NCI-H2107 treated with DMSO at 0.1 percent for 48 hours (cell line): ENCODE measurements around the gene SIRT5.

Source experiments
- DNase-seq: peaks from one replicate; lab custom pipeline; 2025; ENCODE audit not compliant: unreplicated experiment; lab: John Stamatoyannopoulos, UW

Gene SIRT5

GRCh38 chr6:13550656-13551055 is 23.7 kb upstream of the SIRT5 start:
- no peak for DNase-seq

GRCh38 chr6:13553646-13554045 is 20.8 kb upstream of the SIRT5 start:
- DNase-seq, result no peak

- DNase-seq, result peak; percentile 40
These were observed 19.5 kb upstream of the SIRT5 start for GRCh38 chr6:13554929-13555333.

- no peak for DNase-seq
These were observed 16.6 kb upstream of the SIRT5 start for GRCh38 chr6:13557841-13558240.

DNA sequence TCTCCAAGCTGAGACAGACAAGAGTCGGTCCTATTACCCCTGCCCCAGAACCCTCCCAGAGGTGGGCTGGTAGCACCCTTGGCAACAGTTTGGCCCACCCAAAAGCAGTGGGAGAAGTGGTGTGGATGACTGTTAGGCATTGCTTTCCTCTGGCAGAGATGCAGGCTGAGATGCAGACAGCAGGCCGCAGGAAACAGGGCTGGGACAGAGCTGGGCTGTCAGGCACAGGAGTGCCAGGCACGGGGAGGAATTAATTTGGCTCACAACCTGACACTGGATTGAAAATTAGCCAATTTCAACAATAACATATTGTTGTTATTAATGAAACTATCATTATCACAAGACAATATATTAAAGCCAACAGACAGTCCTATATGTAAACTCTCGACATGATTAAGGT is 15.7 kb upstream of the SIRT5 start:
- no peak for DNase-seq

- peak; percentile 12 for DNase-seq
These were observed 15.2 kb upstream of the SIRT5 start for GRCh38 chr6:13559251-13559650.

- peak; percentile 35 for DNase-seq
These were observed 14.3 kb upstream of the SIRT5 start for GRCh38 chr6:13559968-13560650.

GRCh38 chr6:13560651-13561044 is 13.8 kb upstream of the SIRT5 start:
- DNase-seq, result no peak

DNA sequence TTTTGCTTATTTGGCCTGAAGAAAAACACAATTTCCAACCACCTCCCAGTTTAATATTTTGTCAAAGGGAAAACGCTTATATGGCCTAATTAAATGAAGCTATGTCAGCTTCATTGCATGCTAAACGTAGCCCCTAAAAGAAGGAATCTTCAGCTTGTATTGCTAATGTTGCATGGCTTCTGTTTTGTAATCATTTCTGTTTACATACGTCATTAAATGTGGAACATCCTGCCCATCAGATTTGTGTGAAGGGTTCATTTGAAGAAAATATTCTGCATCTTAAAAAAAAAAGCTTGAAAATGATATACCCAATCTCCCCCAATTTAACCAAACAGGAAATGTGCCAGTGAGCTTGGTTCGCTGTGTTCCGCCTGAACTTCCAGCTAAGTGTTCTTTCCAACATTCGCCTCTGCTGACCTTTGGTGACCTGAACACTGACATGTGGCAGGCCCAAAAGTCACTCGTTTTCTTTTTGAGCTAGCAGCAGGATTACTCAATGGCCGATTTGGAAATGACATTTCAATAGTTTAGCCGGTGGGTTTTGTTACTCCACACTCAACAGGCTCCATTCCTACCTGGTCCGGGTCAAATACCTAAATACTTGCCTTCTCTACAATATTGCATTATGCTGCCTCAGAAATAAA is 12.7 kb upstream of the SIRT5 start:
- no peak for DNase-seq

DNA sequence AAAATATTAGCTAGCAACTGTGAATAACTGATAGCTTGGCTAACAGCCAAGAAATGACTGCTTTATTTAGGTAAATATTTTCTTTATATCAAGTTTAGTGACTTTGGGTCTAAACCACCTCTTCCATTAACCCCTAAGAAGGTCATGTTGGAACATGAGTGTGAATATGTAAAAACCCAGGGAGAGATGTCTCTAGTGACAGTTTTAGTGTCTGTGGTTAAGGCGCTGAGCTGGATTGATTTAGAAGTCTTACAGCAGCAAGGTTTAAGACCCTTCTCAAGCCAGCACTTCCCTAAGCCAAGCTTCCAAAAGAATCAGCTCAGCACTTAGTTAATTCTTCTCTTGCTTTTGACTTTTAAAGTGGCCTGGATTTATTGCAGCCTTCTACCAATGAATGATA is 11.4 kb upstream of the SIRT5 start:
- no peak for DNase-seq

DNA sequence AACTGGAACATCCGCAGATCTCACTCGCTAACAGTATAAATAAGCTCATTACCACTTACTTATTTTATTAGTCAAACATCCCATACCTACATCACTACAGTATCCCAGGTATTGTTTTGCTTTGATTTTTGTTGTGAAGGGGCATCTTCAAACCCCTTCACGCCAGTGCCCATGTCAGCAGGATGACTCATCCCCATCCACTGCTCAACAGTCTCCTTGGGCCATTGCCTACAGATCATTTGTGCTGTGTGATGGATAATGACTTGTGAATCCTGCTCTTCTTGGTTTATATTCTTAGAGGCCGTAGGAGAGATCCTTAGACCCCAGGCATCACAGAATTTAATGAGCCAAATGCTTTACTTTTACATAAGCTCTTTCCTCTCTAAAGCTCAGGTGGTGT is 8.5 kb upstream of the SIRT5 start:
- DNase-seq, result no peak

DNA sequence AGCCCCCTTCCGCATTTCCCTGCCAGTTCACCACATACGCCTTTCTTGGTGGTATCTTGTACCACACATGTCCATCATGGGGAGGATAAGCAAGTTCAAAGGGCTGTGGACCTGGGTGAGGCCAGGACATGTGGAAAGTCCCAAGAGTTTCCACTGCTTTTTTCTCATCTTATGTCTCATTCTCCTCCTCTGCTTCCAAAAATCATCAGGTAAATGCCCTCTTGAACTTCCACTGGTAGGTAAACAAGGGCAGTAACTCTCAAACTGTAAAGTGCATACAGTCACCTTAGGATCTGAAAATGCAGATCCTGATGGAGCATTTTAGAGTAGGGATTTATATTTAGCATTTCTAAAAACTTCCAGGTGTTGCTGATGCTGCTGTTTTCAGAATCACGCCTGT is 7.9 kb upstream of the SIRT5 start:
- DNase-seq, result no peak

DNA sequence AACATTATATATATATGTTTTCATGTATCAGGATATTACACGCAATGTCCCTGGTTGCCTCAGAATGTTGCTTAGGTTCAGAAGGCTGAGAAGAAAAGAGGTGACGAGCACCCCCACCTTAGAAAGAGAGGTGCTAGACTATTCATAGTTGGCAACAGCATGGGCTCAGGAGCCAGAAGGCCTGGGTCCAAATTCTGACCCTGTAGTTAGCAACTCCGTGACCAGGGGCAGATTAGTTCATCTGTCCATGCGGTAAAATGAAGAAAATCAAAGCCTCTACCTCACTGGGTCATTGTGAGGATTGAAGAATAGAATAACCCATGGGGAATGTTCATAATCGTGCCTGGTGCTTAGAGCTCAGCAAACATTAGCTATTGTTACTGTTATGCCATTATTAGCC is 5.4 kb upstream of the SIRT5 start:
- no peak for DNase-seq

- no peak for DNase-seq
These were observed 2.2 kb upstream of the SIRT5 start for GRCh38 chr6:13572240-13572639.

GRCh38 chr6:13572951-13573654 is 1.3 kb upstream of the SIRT5 start:
- no peak for DNase-seq

GRCh38 chr6:13573669-13574110 is 711 bp upstream of the SIRT5 start:
- no peak for DNase-seq

- DNase-seq, result peak; percentile 66
These were observed 241 bp upstream of the SIRT5 start for GRCh38 chr6:13574149-13574570.

DNA sequence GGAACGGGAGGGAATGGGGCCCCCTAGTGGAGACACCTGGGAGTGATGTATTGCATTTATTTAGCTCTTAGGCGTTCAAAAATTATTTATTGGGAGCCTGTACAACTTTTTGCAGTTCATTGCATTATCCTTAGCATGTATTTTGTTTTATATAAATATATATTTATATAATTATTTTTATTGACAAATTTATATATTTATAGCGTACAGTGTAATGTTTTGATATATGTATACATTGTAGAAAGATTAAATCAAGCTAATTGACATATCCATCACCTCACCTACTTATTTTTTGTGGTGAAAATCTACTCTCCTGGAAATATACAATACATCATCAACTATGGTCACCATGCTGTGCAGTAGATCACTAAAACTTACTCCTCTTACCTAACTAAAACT is 975 bp downstream of the SIRT5 start:
- no peak for DNase-seq

DNA sequence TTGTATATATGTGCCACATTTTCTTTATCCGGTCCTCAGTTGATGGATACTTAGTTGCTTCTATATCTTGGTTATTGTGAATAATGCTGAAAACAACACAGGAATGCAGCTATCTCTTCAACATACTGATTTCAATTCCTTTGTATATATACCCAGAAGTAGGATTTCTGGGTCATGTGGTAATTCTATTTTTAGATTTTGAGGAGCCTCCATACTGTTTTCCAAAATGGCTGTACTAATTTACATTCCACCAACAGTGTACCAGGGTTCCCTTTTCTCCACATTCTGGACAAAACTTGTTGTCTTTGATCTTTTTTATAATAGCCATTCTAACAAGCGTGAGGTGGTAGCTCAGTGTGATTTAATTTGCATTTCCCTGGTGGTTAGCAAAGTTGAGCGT is 1.6 kb downstream of the SIRT5 start:
- DNase-seq, result no peak

GRCh38 chr6:13577926-13578325 is 3.5 kb downstream of the SIRT5 start:
- DNase-seq, result no peak

DNA sequence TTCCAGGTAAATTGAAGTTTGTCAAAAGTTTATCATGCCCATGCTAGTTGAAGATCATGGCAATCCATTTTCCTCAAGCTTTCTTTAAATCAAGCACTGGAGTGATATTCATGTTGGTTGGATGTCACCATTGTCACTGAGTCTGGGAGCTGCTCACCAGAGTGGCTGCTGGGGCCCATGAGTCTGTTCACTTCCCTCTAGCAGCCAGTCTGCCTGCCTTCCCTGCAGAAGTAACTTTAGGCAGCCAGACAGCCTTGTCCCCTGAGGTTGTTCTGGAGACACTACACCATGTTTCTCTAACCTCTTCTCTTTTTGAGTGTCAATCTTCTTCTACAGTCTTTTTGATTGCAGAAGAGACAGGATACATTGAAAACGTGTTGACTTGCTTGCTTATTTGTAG is 5.5 kb downstream of the SIRT5 start:
- no peak for DNase-seq

DNA sequence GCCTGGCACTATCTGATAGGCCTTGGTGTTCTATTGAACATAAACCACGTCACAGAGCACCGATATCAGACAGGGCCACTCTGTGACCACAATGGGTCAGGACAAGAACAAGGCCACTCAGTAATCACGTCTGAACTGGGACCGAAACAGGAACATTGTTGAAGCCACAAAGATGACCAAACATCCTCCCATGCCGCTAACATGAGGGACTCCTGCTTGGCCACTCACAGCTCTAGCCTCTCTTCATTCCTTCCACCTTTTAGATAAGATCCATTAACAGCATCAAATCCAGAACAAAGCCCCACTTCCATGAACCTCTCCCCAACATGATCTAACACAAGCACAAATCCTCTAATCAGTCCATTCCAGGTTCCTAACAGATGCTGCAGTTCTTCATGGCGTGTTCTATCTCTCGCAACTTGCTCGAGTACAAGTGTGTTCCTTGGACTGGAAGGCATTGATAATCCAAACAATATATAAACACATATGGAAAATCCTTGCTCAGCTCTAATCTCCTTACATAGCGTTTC is 7.4 kb downstream of the SIRT5 start:
- no peak for DNase-seq
